ENCODE results near the gene RHAG. TPM values are rescaled to one million over a fixed set of nuclear protein-coding genes. Genes with fewer than 3 reads are reported as not detected.

Gene RHAG
- total RNA-seq, 2 experiments from 2014 or later, result not detected

GRCh38 chr6:49570474-49571079 is 66.1 kb downstream of the RHAG start:
- Mint-ChIP-seq H3K9me3 (no peaks in the 10 kb centered on the region), H3K27me3 (peaks cover 2% of the 10 kb centered on the region), H3K36me3 (ENCODE audit: low read depth) (no peaks in the 10 kb centered on the region), H3K4me1 (peaks cover 7% of the 10 kb centered on the region), H3K4me3 (no peak overlapping the region), H3K27ac (no peak overlapping the region)
- ChIA-PET CTCF (interaction anchor here (1.2 kb wide), 1 partner anchor 39 kb away, joined by 3 read pairs; no protein-coding TSS in a partner anchor), POLR2A (no interaction called here)
- no peak for DNase-seq

GRCh38 chr6:49565855-49566254 is 70.8 kb downstream of the RHAG start:
- Mint-ChIP-seq H3K4me3 (no peak overlapping the region), H3K27me3 (peaks cover 5% of the 10 kb centered on the region), H3K27ac (no peak overlapping the region), H3K4me1 (peaks cover 8% of the 10 kb centered on the region), H3K36me3 (ENCODE audit: low read depth) (no peaks in the 10 kb centered on the region), H3K9me3 (no peaks in the 10 kb centered on the region)
- no peak for DNase-seq
- CTCF ChIA-PET, result interaction anchor here (1.7 kb wide), 1 partner anchor 34 kb away, joined by 4 read pairs; no protein-coding TSS in a partner anchor
- POLR2A ChIA-PET, result interaction anchor here (1.3 kb wide), 1 partner anchor 13 kb away, joined by 3 read pairs; no protein-coding TSS in a partner anchor

- no peaks in the 10 kb centered on the region for H3K36me3 Mint-ChIP-seq (ENCODE audit: low read depth)
- H3K4me3 Mint-ChIP-seq, result no peak overlapping the region
- ChIA-PET POLR2A (no interaction called here), CTCF (interaction anchor here (1.7 kb wide), 1 partner anchor 33 kb away, joined by 4 read pairs; no protein-coding TSS in a partner anchor)
- H3K4me1 Mint-ChIP-seq, result peaks cover 8% of the 10 kb centered on the region
- H3K9me3 Mint-ChIP-seq, result no peaks in the 10 kb centered on the region
- H3K27me3 Mint-ChIP-seq, result peaks cover 6% of the 10 kb centered on the region
- H3K27ac Mint-ChIP-seq, result no peak overlapping the region
- DNase-seq, result no peak
These were observed 71.4 kb downstream of the RHAG start for GRCh38 chr6:49565261-49565660.

DNA sequence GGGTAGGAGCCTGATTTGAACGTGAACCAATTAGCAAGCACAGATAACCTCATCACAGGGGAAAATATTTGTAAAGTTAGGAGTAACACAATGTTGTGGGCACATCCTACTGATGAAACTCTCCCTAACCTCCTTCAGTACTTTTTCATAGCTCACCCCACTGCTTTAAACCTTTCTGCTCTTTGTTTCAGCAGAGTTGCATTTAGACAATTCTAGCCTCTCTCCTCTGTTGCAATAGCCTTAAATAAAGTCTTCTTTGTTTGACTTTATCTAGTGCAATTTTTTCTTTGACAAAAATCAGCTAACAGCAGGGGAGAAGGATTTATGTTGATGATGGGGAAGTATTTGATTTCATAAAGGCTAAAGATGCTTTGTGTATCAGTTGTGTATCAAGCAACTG is 72.1 kb downstream of the RHAG start:
- Mint-ChIP-seq H3K4me1 (peaks cover 8% of the 10 kb centered on the region), H3K9me3 (no peaks in the 10 kb centered on the region), H3K27me3 (peaks cover 6% of the 10 kb centered on the region), H3K27ac (no peak overlapping the region), H3K36me3 (ENCODE audit: low read depth) (no peaks in the 10 kb centered on the region), H3K4me3 (no peak overlapping the region)
- no peak for DNase-seq
- ChIA-PET CTCF (interaction anchor here (1.7 kb wide), 1 partner anchor 32 kb away, joined by 4 read pairs; no protein-coding TSS in a partner anchor), POLR2A (no interaction called here)

DNA sequence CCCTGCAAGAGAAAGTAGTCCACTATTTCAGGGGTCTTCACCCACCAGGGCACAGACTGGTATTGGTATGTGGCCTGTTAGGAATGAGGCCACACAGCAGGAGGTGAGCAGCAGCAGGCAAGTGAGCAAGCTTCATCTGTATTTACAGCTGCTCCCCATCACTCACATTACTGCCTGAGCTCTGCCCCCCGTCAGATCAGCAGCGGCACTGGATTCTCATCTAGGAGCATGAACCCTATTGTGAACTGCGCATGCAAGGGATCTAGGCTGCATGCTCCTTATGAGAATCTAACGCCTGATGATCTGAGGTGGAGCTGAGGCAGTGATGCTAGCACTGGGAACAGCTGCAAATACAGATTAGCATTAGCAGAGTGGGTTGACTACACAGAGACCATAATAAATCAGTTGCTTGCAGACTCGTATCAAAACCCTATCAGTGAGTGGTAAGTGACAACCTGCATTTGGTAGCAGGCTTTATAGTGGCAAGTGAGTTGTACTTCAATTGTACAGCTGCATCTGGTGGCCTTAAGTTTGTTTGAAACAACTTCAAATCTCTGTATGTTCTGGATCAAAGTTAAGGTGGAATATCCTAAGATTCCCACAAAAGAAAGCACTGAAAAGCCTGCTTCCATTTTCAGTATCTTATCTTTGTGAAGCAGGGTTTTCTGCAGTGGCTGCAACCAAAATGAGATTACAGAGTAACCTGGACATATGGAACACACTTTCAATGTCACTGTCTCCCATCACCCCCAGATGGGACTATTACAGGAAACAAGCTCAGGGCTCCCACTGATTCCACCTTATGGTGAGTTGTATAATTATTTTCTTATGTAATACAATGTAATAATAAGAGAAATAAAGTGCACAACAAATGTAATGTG is 73.4 kb downstream of the RHAG start:
- H3K36me3 Mint-ChIP-seq (ENCODE audit: low read depth), result no peaks in the 10 kb centered on the region
- H3K27ac Mint-ChIP-seq, result no peak overlapping the region
- H3K4me1 Mint-ChIP-seq, result peaks cover 8% of the 10 kb centered on the region
- no peak for DNase-seq
- POLR2A ChIA-PET, result no interaction called here
- peaks cover 6% of the 10 kb centered on the region for H3K27me3 Mint-ChIP-seq
- CTCF ChIA-PET, result no interaction called here
- no peaks in the 10 kb centered on the region for H3K9me3 Mint-ChIP-seq
- H3K4me3 Mint-ChIP-seq, result no peak overlapping the region

GRCh38 chr6:49558238-49558637 is 78.4 kb downstream of the RHAG start:
- Mint-ChIP-seq H3K27ac (no peak overlapping the region), H3K36me3 (ENCODE audit: low read depth) (no peaks in the 10 kb centered on the region), H3K9me3 (no peaks in the 10 kb centered on the region), H3K27me3 (peaks cover 6% of the 10 kb centered on the region), H3K4me3 (no peak overlapping the region), H3K4me1 (peaks cover 8% of the 10 kb centered on the region)
- no peak for DNase-seq
- ChIA-PET CTCF (no interaction called here), POLR2A (no interaction called here)

DNA sequence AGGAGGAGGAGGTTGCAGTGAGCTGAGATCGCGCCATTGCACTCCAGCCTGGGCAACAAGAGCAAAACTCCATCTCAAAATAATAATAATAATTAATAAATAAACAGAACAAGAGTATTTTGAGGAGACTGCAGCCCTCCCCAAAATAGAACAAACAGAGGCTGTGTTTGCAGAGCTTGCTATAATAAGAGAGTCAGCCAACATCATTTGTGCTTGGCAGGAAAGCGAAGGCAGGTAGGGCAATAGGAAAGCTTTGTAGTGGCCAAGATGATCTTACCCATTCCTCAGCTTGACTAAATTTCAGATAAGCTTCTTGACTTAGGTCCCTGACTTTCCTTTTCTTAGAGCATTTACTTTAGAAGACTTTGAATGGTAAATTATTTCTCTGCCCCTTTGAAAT is 79.5 kb downstream of the RHAG start:
- DNase-seq, result no peak
- Mint-ChIP-seq H3K9me3 (no peaks in the 10 kb centered on the region), H3K27ac (no peak overlapping the region), H3K36me3 (ENCODE audit: low read depth) (no peaks in the 10 kb centered on the region), H3K4me1 (peaks cover 8% of the 10 kb centered on the region), H3K27me3 (peaks cover 8% of the 10 kb centered on the region), H3K4me3 (no peak overlapping the region)
- ChIA-PET POLR2A (no interaction called here), CTCF (no interaction called here)

DNA sequence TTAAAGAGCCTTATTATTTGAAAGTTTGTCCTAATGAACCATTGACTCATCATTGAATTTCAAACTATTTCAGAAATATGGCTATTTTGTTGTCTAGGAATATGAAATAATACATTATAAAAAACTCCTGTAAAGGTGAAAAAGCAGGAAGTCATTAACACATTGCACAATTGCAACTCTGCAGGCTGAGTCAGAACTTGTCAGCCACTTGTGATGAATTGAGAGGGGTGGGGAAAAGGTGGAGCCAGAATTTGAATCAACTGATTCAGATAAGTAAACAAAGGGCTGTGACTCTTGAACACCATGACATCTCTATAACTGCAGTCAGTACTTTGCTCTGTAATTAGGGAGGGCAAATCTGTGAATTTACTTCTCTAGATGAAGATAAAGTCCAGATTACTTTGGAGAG is 80.2 kb downstream of the RHAG start:
- no peak for DNase-seq
- no peaks in the 10 kb centered on the region for H3K36me3 Mint-ChIP-seq (ENCODE audit: low read depth)
- ChIA-PET CTCF (no interaction called here), POLR2A (no interaction called here)
- H3K27ac Mint-ChIP-seq, result no peak overlapping the region
- peaks cover 13% of the 10 kb centered on the region for H3K27me3 Mint-ChIP-seq
- H3K4me3 Mint-ChIP-seq, result no peak overlapping the region
- no peaks in the 10 kb centered on the region for H3K9me3 Mint-ChIP-seq
- peaks cover 13% of the 10 kb centered on the region for H3K4me1 Mint-ChIP-seq

- CTCF ChIA-PET, result no interaction called here
- no peaks in the 10 kb centered on the region for H3K9me3 Mint-ChIP-seq
- no peak for DNase-seq
- peaks cover 18% of the 10 kb centered on the region for H3K4me1 Mint-ChIP-seq
- POLR2A ChIA-PET, result no interaction called here
- H3K27me3 Mint-ChIP-seq, result peaks cover 18% of the 10 kb centered on the region
- no peak overlapping the region for H3K27ac Mint-ChIP-seq
- no peak overlapping the region for H3K4me3 Mint-ChIP-seq
- no peaks in the 10 kb centered on the region for H3K36me3 Mint-ChIP-seq (ENCODE audit: low read depth)
These were observed 80.7 kb downstream of the RHAG start for GRCh38 chr6:49555951-49556350.

Other genes with a start within 250 kb of the RHAG start
- 10 to 100 TPM; 19.1 to 20.6 TPM for gene MMUT, start 173.6 kb downstream of the RHAG start, total RNA-seq
- 10 to 100 TPM; 18.0 to 20.8 TPM for gene CENPQ, start 173.5 kb downstream of the RHAG start, total RNA-seq
- gene GLYATL3, start 136.9 kb downstream of the RHAG start, total RNA-seq, result not detected
- under 1 TPM in 1 of 2 experiments, not detected in 1; 0.48 TPM for gene C6orf141, start 86.2 kb downstream of the RHAG start, total RNA-seq
- not detected for gene CRISP2, start 76.7 kb upstream of the RHAG start, total RNA-seq
- not detected for gene CRISP3, start 107.5 kb upstream of the RHAG start, total RNA-seq
- gene PGK2, start 150.4 kb upstream of the RHAG start, total RNA-seq, result not detected
- not detected for gene CRISP1, start 229.7 kb upstream of the RHAG start, total RNA-seq